ENCODE measurements around the gene PTRH1. TPM values are rescaled to one million over a fixed set of nuclear protein-coding genes. Genes with fewer than 3 reads are reported as not detected.

PTRH1 gene
- total RNA-seq, 1 donor from 2014 or later: 13.3 TPM

DNA sequence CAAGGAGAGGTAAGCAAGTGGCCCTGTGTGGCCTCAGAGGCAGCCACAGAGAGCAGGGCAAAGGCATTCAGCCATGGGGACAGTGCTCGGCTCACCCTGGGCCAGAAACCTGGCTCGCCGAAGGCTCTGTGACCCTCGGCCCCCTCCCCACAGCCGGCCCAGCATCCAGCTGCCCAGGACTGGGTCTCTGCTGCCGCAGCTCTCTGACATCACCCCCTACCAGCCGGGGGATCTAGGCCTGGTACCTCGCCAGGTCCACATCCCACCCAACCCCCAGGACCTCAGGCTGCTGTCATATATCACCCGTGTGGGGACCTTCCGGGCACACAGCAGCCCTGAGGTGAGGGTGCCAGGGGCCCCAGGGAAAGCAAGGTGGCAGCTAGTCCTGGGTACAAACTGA, 2.6 kb downstream of the PTRH1 start:
- Mint-ChIP-seq H3K27ac (ENCODE audit: unreplicated experiment) (no peak overlapping the region), H3K4me3 (ENCODE audit: unreplicated experiment) (no peak overlapping the region), H3K27me3 (ENCODE audit: low read depth) (no peaks in the 10 kb centered on the region), H3K4me1 (ENCODE audit: low read depth) (peaks cover 10% of the 10 kb centered on the region), H3K9me3 (ENCODE audit: low read depth) (peaks cover 3% of the 10 kb centered on the region), H3K36me3 (ENCODE audit: low read depth) (no peaks in the 10 kb centered on the region)
- TF ChIP-seq, protein P1, sequence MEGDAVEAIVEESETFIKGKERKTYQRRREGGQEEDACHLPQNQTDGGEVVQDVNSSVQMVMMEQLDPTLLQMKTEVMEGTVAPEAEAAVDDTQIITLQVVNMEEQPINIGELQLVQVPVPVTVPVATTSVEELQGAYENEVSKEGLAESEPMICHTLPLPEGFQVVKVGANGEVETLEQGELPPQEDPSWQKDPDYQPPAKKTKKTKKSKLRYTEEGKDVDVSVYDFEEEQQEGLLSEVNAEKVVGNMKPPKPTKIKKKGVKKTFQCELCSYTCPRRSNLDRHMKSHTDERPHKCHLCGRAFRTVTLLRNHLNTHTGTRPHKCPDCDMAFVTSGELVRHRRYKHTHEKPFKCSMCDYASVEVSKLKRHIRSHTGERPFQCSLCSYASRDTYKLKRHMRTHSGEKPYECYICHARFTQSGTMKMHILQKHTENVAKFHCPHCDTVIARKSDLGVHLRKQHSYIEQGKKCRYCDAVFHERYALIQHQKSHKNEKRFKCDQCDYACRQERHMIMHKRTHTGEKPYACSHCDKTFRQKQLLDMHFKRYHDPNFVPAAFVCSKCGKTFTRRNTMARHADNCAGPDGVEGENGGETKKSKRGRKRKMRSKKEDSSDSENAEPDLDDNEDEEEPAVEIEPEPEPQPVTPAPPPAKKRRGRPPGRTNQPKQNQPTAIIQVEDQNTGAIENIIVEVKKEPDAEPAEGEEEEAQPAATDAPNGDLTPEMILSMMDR (IDR thresholded peaks at IDR 0.05): no peak
- DNase-seq (ENCODE audit: low spot score): no peak

DNA sequence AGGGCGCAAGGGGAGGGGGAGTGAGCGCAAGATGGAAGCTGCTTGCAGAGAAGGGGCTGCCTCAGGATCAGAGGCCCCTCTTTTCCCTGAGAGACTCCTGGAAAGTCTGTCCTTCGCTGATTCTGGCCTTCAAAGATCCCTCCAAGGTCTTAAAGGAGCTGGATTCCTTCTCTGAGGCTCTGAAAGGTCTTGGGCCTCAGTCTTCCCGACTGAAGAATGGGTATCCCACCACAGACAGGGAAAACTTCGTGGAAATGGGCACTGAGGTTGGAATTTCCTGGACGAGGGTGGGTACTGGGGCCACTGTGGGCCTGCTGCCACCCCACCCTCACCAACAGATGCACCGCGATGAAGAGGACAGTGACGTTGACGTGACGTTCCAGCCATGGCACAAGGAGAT, 3.1 kb downstream of the PTRH1 start:
- no peak for DNase-seq (ENCODE audit: low spot score)
- Mint-ChIP-seq H3K9me3 (ENCODE audit: low read depth) (peaks cover 3% of the 10 kb centered on the region), H3K4me1 (ENCODE audit: low read depth) (peaks cover 10% of the 10 kb centered on the region), H3K27ac (ENCODE audit: unreplicated experiment) (no peak overlapping the region), H3K27me3 (ENCODE audit: low read depth) (no peaks in the 10 kb centered on the region), H3K4me3 (ENCODE audit: unreplicated experiment) (peak overlapping the region; percentile 19), H3K36me3 (ENCODE audit: low read depth) (no peaks in the 10 kb centered on the region)
- TF ChIP-seq, protein P1 (IDR thresholded peaks at IDR 0.05): no peak

DNA sequence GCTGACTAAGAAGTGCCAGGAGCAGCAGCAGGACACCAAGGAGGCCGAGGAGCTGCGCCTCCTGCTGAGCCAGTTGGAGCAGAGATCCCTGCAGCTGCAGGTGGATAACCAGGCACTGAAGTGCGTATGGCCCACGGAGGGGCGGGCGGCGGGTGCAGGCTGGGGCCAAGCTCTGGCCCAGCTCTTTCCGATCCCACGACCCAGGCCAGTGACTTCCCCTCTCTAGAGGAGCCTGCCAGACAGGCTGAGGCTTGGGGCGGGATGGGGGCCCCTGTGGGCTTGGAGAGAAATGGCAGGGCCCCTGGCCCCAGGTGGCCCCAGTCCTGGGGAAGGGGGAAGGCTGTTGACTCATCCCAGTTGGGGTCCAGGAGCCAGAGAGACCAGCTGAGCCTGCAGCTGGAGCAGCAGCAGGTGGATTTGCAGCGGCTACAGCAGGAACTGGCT, 3.6 kb downstream of the PTRH1 start:
- Mint-ChIP-seq H3K4me1 (ENCODE audit: low read depth) (peaks cover 10% of the 10 kb centered on the region), H3K36me3 (ENCODE audit: low read depth) (no peaks in the 10 kb centered on the region), H3K27me3 (ENCODE audit: low read depth) (no peaks in the 10 kb centered on the region), H3K27ac (ENCODE audit: unreplicated experiment) (no peak overlapping the region), H3K4me3 (ENCODE audit: unreplicated experiment) (no peak overlapping the region), H3K9me3 (ENCODE audit: low read depth) (peaks cover 3% of the 10 kb centered on the region)
- no peak for DNase-seq (ENCODE audit: low spot score)
- TF ChIP-seq, protein P1 (IDR thresholded peaks at IDR 0.05): no peak

DNA sequence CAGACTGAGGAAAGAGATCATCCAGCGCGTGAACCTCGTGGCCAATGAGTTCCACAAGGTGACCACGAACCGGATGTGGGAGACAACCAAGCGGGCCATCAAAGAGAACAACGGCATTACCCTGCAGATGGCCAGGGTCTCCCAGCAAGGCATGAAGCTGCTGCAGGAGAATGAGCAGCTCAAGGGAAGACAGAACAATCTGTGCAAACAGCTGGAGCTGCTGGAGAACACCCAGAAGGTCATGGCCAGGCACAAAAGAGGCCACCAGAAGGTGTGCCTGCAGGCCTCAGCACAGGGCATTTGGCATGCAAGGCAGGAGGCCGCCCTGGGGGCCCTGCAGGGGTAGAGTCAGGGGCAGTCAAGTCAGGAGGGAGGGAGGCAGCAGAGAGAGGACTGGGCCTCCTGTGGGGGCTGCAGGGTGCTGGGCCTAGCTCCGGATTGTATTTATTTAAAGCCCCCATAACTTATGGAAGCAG, 4.2 kb downstream of the PTRH1 start:
- H3K27me3 Mint-ChIP-seq (ENCODE audit: low read depth): no peaks in the 10 kb centered on the region
- H3K9me3 Mint-ChIP-seq (ENCODE audit: low read depth): peaks cover 3% of the 10 kb centered on the region
- no peak overlapping the region for H3K4me3 Mint-ChIP-seq (ENCODE audit: unreplicated experiment)
- no peak overlapping the region for H3K27ac Mint-ChIP-seq (ENCODE audit: unreplicated experiment)
- TF ChIP-seq, protein P1 (IDR thresholded peaks at IDR 0.05): no peak
- H3K36me3 Mint-ChIP-seq (ENCODE audit: low read depth): no peaks in the 10 kb centered on the region
- no peak for DNase-seq (ENCODE audit: low spot score)
- H3K4me1 Mint-ChIP-seq (ENCODE audit: low read depth): peaks cover 9% of the 10 kb centered on the region

DNA sequence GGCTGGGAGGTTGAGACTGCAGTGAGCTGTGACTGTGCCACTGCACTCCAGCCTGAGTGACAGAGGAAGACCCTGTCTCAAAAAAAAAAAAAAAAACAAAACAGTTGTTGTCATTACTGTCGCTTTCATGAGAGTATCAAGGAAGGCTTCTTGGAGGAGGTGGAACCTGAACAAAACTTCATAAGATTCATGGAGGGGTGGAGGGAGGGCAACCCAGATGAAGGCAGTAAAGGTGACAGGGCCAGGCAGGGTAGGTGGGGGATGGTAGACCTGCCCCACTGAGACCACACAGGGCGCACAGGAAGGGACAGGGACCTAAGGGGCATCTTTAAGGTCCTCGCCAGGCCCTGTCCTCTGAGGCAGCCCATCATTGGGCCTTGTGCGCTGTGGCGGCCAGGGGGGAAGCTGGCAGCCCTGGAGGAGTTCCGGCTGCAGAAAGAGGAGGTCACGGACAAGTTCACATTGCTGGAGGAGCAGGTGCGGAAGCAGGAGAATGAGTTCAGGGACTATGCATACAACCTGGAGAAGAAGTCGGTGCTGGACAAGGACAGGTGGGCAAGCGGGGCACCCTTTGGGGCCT, 5.2 kb downstream of the PTRH1 start:
- no peak for DNase-seq (ENCODE audit: low spot score)
- Mint-ChIP-seq H3K27ac (ENCODE audit: unreplicated experiment) (no peak overlapping the region), H3K9me3 (ENCODE audit: low read depth) (peaks cover 3% of the 10 kb centered on the region), H3K36me3 (ENCODE audit: low read depth) (no peaks in the 10 kb centered on the region), H3K4me3 (ENCODE audit: unreplicated experiment) (no peak overlapping the region), H3K4me1 (ENCODE audit: low read depth) (peaks cover 4% of the 10 kb centered on the region), H3K27me3 (ENCODE audit: low read depth) (no peaks in the 10 kb centered on the region)
- TF ChIP-seq, protein P1 (IDR thresholded peaks at IDR 0.05): no peak

Data from chondrocyte (in vitro differentiated cells).